Endothelial cell of umbilical vein (primary cell): ENCODE measurements around the gene DPYD. TPM values are rescaled to one million over a fixed set of nuclear protein-coding genes. Genes with fewer than 3 reads are reported as not detected.

Source experiments
- BruUV-seq: library from RNA; stranded (reverse); fragments of 400-500 nt; replicated peaks from 2 replicates; lab custom pipeline; 2021; lab: Mats Ljungman, UMichigan
- CTCF ChIA-PET: fragments of 300-600, 350-600 bp; sonication (Branson Sonifier 250); formaldehyde crosslinking; loops from one replicate; lab custom pipeline; 2021; ENCODE audit warnings: antibody characterized with exemption, inconsistent platforms; lab: Charles Lee
- POLR2A ChIA-PET: fragments of 300-600, 350-600 bp; sonication (Branson Sonifier 250); formaldehyde crosslinking; loops from one replicate; lab custom pipeline; 2021; ENCODE audit warnings: antibody characterized with exemption, inconsistent platforms; lab: Charles Lee
- DNase-seq: peaks from one replicate; pipeline ENCODE4 v3.0.0-alpha.2; 2011; ENCODE audit warnings: low read depth, low spot score
- FAIRE-seq: peaks from 2 replicates; lab custom pipeline; 2011; peaks lifted over from hg19 to GRCh38; lab: Jason Lieb, UNC
- H2AFZ ChIP-seq: 2 replicates; pipeline ENCODE4 v1.6.0; 2012; ENCODE audit warnings: low read depth, low read length, control low read depth, inconsistent platforms
- H3K27ac ChIP-seq: 2 replicates; pipeline ENCODE4 v1.5.1; 2011; ENCODE audit warnings: low read depth, mild to moderate bottlenecking, control low read depth, low read length, moderate library complexity; ENCODE audit not compliant: insufficient read depth
- H3K27me3 ChIP-seq, 2 experiments: 2 replicates each; pipeline versions ENCODE4 v1.6.0 to v1.6.1; 2011; ENCODE audit warnings: low read length in 2 of 2, mixed read lengths in 1 of 2; ENCODE audit not compliant: control insufficient read depth in 2 of 2, insufficient read depth in 2 of 2
- H3K36me3 ChIP-seq, 2 experiments: 2 replicates in 1 of 2; 3 replicates in 1 of 2; pipeline ENCODE4 v1.5.1; 2011; ENCODE audit warnings: low read length in 2 of 2, mild to moderate bottlenecking in 1 of 2, moderate library complexity in 1 of 2; ENCODE audit not compliant: control insufficient read depth in 2 of 2, insufficient read depth in 2 of 2; ENCODE audit errors: extremely low read depth in 1 of 2
- H3K4me1 ChIP-seq: 3 replicates; pipeline ENCODE4 v1.5.1; 2011; ENCODE audit warnings: mild to moderate bottlenecking, low read length; ENCODE audit not compliant: control insufficient read depth, insufficient read depth; ENCODE audit errors: extremely low read depth
- H3K4me2 ChIP-seq: 2 replicates; pipeline ENCODE4 v1.6.1; 2011; ENCODE audit warnings: low read length, control low read depth, mixed read lengths; ENCODE audit not compliant: insufficient read depth
- H3K4me3 ChIP-seq, 3 experiments: fragments of 200-600 bp in 1 of 3; sonication (generic), shearing (Covaris generic) in 1 of 3; replicated peaks in 1 of 3; 2 replicates each; pipeline ENCODE4 v1.5.1; 2011 to 2016; ENCODE audit warnings: control low read depth in 3 of 3, low read length in 3 of 3, mild to moderate bottlenecking in 2 of 3, inconsistent platforms in 1 of 3, low read depth in 1 of 3, moderate library complexity in 1 of 3; ENCODE audit not compliant: insufficient read depth in 1 of 3
- H3K79me2 ChIP-seq: 2 replicates; pipeline ENCODE4 v1.6.0; 2012; ENCODE audit warnings: low read length, inconsistent platforms; ENCODE audit not compliant: control insufficient read depth, insufficient read depth
- H3K9ac ChIP-seq: replicated peaks from 2 replicates; pipeline ENCODE3; 2011; ENCODE audit warnings: low read length, control low read depth; ENCODE audit not compliant: insufficient read depth; ENCODE audit errors: extremely low read depth
- H3K9me1 ChIP-seq: replicated peaks from 3 replicates; pipeline ENCODE4 v1.6.0; 2011; ENCODE audit warnings: mild to moderate bottlenecking, low read length; ENCODE audit not compliant: control insufficient read depth, insufficient read depth; ENCODE audit errors: extremely low read depth
- H3K9me3 ChIP-seq: replicated peaks from 2 replicates; pipeline ENCODE4 v1.5.1; 2012; ENCODE audit warnings: low read length, inconsistent platforms; ENCODE audit not compliant: control insufficient read depth, insufficient read depth
- H4K20me1 ChIP-seq: replicated peaks from 2 replicates; pipeline ENCODE3; 2011; ENCODE audit warnings: mild to moderate bottlenecking, low read length; ENCODE audit not compliant: control insufficient read depth, insufficient read depth; ENCODE audit errors: extremely low read depth
- EZH2 ChIP-seq: IDR thresholded peaks from 2 replicates; pipeline ENCODE4 v1.6.1; 2012; ENCODE audit warnings: borderline replicate concordance, low read depth, mild to moderate bottlenecking, moderate library complexity, low read length, inconsistent platforms; ENCODE audit not compliant: severe bottlenecking
- FOS ChIP-seq: IDR thresholded peaks from 2 replicates; pipeline ENCODE4 v1.6.1; 2011; ENCODE audit warnings: mild to moderate bottlenecking, low read length, moderate library complexity, borderline replicate concordance; ENCODE audit not compliant: insufficient read depth
- GATA2 ChIP-seq: IDR thresholded peaks from 2 replicates; pipeline ENCODE4 v1.7.0; 2011; ENCODE audit warnings: low read depth, mild to moderate bottlenecking, moderate library complexity, mixed read lengths, low read length; ENCODE audit not compliant: insufficient read length, insufficient read depth
- JUN ChIP-seq: IDR thresholded peaks from 2 replicates; pipeline ENCODE4 v1.6.1; 2011; ENCODE audit warnings: borderline replicate concordance, low read depth; ENCODE audit not compliant: insufficient read length, insufficient read depth
- MYC ChIP-seq: IDR thresholded peaks from one replicate; pipeline ENCODE4 v1.6.1; 2011; ENCODE audit warnings: mild to moderate bottlenecking, low read depth, low read length
- POLR2A ChIP-seq: IDR thresholded peaks from 2 replicates; pipeline ENCODE4 v1.6.1; 2012; ENCODE audit warnings: low read depth, mild to moderate bottlenecking, control low read depth, low read length
- POLR2AphosphoS5 ChIP-seq: IDR thresholded peaks from 2 replicates; pipeline ENCODE4 v1.6.1; 2012; ENCODE audit warnings: low read depth, mild to moderate bottlenecking, control low read depth, low read length, moderate library complexity; ENCODE audit not compliant: insufficient read depth
- dilution Hi-C: fragments of 300-500 bp; cut with MboI; formaldehyde crosslinking; loops from one replicate; pipeline ENCODE4 v1.15.0; 2019; ENCODE audit warnings: low sequenced_read_pairs; ENCODE audit not compliant: extremely low pct_ligation_motif_present
- intact Hi-C: fragments of 100-400 bp; cut with micrococcal nuclease; formaldehyde crosslinking; loops from one replicate; pipeline ENCODE4 v1.10.0; 2022
- polyA plus RNA-seq, 4 experiments: library from polyadenylated mRNA; depleted of rRNA in 3 of 4; stranded (reverse) in 3 of 4; unstranded in 1 of 4; fragments of >200 nt; gene quantifications; 2 replicates each; pipeline versions ENCODE4 v1.2.1 to v1.2.3, GENCODE V29; 2011 to 2012; ENCODE audit warnings: missing spikeins in 1 of 4
- total RNA-seq: library from RNA; stranded (reverse); gene quantifications from 2 replicates; pipeline ENCODE4 v1.2.3, GENCODE V29; 2021
- TF ChIP-seq, protein P1 (sequence below), 2 donors: IDR thresholded peaks; 1 replicate in 1 of 2; 2 replicates in 1 of 2; pipeline ENCODE4 v1.5.1; 2011; ENCODE audit warnings: low read length in 2 of 2, mild to moderate bottlenecking in 2 of 2, moderate library complexity in 2 of 2, control low read depth in 1 of 2, inconsistent platforms in 1 of 2, low read depth in 1 of 2; ENCODE audit not compliant: insufficient read depth in 1 of 2; ENCODE audit errors: extremely low read depth in 1 of 2
- TF ChIP-seq, protein P2 (sequence below): IDR thresholded peaks from 2 replicates; pipeline ENCODE4 v1.6.1; 2011; ENCODE audit not compliant: insufficient read depth, insufficient read length

Gene DPYD
- total and polyA plus RNA-seq, 2 donors (not counting 3 experiments of a cell fraction or from before 2014, with no cell fraction given), result 4.6 to 15.1 TPM

DNA sequence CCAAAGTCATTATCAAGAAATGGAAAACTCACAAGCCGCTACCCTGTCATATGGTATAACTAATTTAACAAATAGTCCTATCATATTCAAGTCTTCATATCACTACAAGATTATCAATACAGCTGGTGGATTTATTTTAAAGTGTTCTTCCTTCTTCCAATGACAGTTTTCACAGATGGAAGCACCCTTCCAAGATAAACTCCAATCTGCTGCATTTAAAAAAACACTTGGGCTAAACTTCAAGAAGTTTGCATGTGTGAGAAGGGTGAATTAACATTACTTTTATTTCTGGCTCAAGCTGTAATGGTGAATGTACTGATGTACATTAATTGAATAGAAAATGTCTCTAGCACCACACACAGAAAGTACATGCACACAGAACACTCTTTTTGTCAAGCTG, 192.4 kb downstream of the DPYD start:
- Histone ChIP-seq H4K20me1 (no peaks in the 10 kb centered on the region), H3K4me2 (no peak overlapping the region), H3K36me3 (no peaks in the 10 kb centered on the region), H3K9me3 (no peaks in the 10 kb centered on the region), H3K9me1 (no peaks in the 10 kb centered on the region), H3K4me3 (no peak overlapping the region), H3K9ac (no peak overlapping the region), H3K4me1 (no peaks in the 10 kb centered on the region), H3K79me2 (no peaks in the 10 kb centered on the region), H2AFZ (no peak overlapping the region), H3K27me3 (no peaks in the 10 kb centered on the region), H3K27ac (no peak overlapping the region)
- CTCF ChIA-PET, result no interaction called here
- POLR2A ChIA-PET, result no interaction called here
- no TSS peak for BruUV-seq
- dilution Hi-C loops (no loop called here), intact Hi-C loops (no loop called here)
- no peak for DNase-seq
- FAIRE-seq, result no peak
- TF ChIP-seq, protein P1, sequence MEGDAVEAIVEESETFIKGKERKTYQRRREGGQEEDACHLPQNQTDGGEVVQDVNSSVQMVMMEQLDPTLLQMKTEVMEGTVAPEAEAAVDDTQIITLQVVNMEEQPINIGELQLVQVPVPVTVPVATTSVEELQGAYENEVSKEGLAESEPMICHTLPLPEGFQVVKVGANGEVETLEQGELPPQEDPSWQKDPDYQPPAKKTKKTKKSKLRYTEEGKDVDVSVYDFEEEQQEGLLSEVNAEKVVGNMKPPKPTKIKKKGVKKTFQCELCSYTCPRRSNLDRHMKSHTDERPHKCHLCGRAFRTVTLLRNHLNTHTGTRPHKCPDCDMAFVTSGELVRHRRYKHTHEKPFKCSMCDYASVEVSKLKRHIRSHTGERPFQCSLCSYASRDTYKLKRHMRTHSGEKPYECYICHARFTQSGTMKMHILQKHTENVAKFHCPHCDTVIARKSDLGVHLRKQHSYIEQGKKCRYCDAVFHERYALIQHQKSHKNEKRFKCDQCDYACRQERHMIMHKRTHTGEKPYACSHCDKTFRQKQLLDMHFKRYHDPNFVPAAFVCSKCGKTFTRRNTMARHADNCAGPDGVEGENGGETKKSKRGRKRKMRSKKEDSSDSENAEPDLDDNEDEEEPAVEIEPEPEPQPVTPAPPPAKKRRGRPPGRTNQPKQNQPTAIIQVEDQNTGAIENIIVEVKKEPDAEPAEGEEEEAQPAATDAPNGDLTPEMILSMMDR (IDR thresholded peaks at IDR 0.05; ENCODE audit: extremely low read depth in 1 of 2, insufficient read depth in 1 of 2, low read depth in 1 of 2, low read length in 2 of 2), result no peak
- TF ChIP-seq FOS (no peak), POLR2A (no peak), MYC (no peak)
- TF ChIP-seq, protein P2, sequence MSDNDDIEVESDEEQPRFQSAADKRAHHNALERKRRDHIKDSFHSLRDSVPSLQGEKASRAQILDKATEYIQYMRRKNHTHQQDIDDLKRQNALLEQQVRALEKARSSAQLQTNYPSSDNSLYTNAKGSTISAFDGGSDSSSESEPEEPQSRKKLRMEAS, result no peak

DNA sequence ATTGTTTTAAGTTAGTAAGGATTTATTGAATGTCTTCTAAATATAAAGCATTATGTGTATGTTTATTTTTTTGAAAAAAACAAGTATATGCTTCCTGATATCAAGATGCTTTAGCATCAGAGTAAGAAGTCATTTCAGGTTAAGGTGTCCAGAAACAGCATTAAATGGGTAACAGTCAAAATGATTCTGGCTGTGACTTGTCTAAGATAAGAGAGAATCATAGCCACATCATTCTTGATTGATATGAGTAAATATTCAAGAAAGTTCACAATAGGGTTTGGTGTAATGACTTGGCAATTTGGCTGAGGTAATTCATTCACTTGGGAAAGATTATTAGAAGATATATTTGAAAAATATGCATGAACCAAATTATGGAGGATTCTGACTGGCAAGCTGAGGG, 193.8 kb downstream of the DPYD start:
- H3K27me3 ChIP-seq, result no peaks in the 10 kb centered on the region
- no peaks in the 10 kb centered on the region for H4K20me1 ChIP-seq
- no peaks in the 10 kb centered on the region for H3K9me3 ChIP-seq
- intact Hi-C loops (no loop called here), dilution Hi-C loops (no loop called here)
- H2AFZ ChIP-seq, result no peak overlapping the region
- CTCF ChIA-PET, result interaction anchor here (1.0 kb wide), 1 partner anchor 9 kb away, joined by 4 read pairs; no protein-coding TSS in a partner anchor
- H3K36me3 ChIP-seq, result no peaks in the 10 kb centered on the region
- no TSS peak for BruUV-seq
- no peaks in the 10 kb centered on the region for H3K9me1 ChIP-seq
- H3K4me2 ChIP-seq, result no peak overlapping the region
- H3K27ac ChIP-seq, result no peak overlapping the region
- no peaks in the 10 kb centered on the region for H3K4me1 ChIP-seq
- POLR2A ChIA-PET, result no interaction called here
- no peak overlapping the region for H3K4me3 ChIP-seq
- FAIRE-seq (no peak), DNase-seq (no peak)
- TF ChIP-seq, protein P2, result no peak
- TF ChIP-seq, protein P1 (IDR thresholded peaks at IDR 0.05; ENCODE audit: extremely low read depth in 1 of 2, insufficient read depth in 1 of 2, low read depth in 1 of 2, low read length in 2 of 2), result no peak
- no peak for TF ChIP-seq EZH2
- no peak for TF ChIP-seq POLR2A
- TF ChIP-seq POLR2AphosphoS5, result no peak
- no peak for TF ChIP-seq MYC
- no peak for TF ChIP-seq GATA2
- TF ChIP-seq FOS, result no peak
- no peak for TF ChIP-seq JUN
- H3K79me2 ChIP-seq, result no peaks in the 10 kb centered on the region
- H3K9ac ChIP-seq, result no peak overlapping the region
